Left hindlimb (tissue), 1 donor: ENCODE measurements around the gene TYW1.
"Not testable (repeated sequence)": the region's sequence is repeated elsewhere in the genome, so short reads cannot be mapped to it uniquely, and the experiment has no call there.

Source experiments
- DNase-seq: peaks from one replicate; pipeline ENCODE4 v3.0.0-alpha.2; 2018

Gene TYW1

DNA sequence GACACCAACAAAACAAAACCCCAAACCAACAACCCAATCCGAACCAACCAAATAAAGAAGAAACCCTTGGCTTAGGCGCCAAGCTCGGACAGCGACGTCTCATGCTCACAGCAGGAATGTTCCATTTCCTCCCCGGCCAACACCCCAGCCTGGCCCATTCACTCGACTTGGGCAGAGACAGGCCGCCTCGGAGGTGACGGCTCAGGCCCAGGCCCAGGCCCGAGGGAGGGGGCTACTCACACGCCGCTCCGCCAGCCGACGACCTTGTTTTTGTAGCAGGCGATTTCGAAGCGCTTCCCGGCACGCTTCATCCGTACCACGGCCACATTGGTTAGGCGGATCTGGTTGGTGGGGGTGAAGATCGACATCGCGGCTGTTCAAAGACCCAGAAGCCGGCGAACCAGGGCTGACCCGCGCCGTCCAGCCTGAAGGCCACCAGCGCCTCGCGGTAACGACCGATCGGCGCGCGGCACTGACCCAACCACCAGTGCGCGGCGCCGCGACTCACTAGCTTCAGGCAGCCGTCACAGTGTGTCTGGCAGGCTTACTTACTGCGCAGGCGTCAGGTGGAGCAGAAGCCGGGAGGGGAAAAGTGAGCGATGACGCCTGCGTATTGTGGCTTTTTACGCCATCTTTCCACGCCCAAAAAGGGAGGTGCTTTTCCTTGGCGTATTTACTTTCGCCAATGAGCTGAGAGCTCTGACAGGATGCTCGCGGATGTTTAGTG is 1.4 kb upstream of the TYW1 start, which contains the start of gene SBDS:
TSS of gene SBDS (minus strand) at position 537 of the 727 bp plus-strand sequence. CDS start at position 368, 169 bp downstream.
- DNase-seq, result peak; percentile 96

DNA sequence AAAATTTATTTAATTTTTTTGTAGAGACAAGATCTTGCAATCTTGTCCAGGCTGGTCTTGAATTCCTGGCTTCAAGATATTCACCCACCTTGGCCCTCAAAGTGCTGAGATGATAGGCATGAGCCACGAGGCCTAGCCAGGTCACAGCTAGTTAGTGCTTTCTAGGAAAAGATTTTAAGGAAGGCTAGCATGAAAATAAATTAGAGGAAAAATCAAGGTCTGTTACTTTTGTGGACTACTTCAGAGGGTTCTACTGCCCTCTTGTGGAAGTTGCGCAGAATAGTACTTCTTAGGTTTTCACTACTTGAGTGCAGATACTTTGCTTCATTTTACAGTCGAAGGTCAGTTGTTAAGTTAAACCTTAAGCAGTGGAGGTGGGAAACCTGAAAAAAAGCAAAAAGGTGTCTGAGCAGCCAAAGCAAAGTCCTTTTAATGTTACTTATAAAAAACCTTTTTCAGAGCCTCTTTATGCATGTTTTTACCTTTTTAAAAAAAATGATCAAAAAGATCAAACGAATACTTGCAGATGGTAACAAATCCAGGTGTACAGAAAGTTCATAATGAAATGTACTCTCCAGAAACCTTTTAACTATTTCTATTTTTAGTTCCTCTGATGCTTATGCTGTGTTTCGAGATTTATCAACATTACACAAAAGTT is 4.1 kb downstream of the TYW1 start:
- not testable (repeated sequence) for DNase-seq

DNA sequence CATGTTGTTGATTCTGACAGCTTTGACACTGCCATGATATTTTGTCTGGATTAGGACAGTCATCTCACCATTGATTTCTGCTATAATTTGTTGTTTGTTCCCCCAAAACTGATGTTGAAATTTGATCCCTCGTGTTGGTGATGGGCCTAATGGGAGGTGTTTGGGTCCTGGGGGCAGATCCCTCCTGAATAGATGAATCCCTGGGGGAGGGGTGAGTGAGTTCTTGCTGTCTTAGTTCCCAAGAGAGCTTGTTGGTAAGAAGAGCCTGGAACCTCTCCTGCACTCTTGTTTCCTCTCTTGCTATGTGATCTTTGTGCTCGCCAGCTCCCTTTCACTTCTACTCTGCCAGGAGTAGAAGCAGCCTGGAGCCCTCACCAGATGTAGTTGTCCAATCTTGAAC is 7.5 kb downstream of the TYW1 start:
- not testable (repeated sequence) for DNase-seq

DNA sequence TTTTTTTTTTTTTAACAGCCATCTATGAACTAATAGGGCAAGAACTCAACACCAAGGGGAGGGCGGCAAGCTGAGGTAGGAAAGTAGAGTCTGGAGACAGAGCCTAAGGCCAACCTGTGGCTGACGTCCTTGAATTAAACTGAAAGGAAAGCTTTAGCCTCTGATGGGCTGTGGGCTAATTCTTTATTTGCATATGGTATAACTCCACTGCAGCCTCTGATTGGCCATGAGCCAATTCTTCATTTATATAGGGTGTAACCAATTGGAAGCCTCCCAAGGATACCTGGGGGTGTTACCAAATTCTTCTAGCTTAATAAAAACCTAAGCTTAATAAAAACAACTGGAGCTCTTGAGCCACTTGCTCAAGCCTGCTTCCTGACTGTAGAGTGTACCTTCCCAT is 10.3 kb downstream of the TYW1 start:
- no peak for DNase-seq

DNA sequence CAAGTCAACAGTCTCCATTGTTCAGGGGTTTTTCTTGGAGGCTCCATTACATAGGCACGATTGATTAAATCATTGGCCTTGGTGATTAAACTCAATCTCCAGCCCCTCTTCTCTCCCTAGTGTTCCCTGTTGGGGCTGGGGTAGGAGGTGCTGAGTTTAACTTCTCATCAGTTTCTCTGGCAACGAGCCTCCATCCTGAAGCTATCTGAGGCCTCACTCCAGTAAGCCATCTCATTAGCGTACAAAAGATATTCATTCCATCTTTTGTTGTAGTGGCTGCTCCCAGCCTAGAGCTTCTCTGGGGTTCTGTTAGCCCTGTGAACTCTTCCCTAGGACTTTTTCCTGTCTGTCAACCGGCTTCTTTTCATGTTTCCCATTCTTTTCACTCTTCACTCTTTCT is 11.6 kb downstream of the TYW1 start:
- DNase-seq, result no peak

DNA sequence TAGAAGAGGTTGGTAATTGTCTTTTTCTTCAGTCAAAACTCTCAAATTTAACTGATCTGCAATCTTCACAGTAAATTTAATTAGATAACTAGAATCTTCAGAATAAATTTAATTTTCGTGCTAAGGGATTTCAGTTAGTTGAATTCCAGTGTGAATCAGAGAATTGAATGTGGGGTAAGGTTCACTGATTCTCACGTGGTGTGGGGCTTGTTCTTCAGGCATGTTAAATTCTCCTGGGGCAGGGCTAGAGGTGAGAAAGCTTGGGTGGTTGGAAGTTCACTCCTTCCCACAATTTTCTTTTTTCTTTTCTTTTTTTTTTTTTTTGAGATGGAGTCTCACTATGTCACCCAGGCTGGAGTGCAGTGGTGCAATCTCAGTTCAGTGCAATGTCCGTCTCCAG is 13.0 kb downstream of the TYW1 start:
- not testable (repeated sequence) for DNase-seq

DNA sequence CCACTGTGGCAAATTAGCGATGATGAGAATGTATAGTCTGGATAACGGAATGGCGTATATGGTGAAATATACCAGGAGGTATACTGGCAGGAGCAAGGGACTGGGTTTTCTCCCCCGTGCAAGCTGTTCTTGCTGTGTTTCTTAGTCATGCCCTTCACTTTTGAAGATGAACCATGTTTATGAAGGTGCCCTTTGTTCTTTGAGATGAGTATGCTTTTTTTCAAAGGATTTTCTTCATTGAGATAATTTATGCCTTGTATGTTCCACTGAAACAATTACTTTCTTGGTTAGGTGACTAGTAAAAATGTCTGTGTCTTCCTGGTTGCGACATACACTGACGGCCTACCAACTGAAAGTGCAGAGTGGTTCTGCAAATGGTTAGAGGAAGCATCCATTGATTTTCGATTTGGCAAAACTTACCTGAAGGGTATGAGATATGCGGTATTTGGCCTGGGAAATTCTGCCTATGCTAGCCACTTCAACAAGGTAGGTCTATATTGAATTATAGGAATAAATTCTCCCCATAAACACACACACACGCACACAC is 17.5 kb downstream of the TYW1 start:
- not testable (repeated sequence) for DNase-seq

DNA sequence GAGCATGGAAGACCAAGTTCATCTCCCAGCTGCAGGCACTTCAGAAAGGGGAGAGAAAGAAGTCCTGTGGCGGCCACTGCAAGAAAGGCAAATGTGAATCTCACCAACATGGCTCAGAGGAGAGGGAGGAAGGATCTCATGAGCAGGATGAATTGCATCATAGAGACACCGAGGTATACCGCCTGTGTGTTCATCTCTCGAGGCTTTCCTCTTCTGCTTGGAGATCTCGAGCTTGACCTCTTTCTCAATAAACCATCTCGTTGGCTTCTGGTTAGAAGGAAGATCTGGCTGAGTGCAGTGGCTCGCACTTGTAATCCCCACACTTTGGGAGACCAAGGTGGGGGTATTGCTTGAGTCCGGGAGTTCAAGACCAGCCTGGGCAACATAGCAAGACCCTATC is 21.3 kb downstream of the TYW1 start:
- not testable (repeated sequence) for DNase-seq

DNA sequence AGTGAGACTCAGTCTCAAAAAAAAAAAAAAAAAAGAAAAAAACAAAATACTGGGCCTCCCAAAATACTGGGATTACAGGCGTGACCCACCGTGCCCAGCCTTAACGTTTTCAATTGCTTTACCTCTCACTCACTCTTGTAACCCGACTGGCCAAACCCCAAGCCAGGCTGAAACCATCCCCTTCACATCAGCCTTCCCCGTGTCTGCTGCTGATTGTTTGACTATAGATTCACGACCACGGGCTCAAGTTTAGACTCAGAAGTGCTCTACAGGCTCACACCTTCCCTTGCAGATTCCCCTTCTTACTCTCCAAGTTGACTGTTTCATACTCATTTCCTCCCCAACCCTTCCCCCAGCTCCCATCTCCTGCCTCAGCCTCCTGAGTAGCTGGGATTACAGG is 22.3 kb downstream of the TYW1 start:
- DNase-seq, result no peak

DNA sequence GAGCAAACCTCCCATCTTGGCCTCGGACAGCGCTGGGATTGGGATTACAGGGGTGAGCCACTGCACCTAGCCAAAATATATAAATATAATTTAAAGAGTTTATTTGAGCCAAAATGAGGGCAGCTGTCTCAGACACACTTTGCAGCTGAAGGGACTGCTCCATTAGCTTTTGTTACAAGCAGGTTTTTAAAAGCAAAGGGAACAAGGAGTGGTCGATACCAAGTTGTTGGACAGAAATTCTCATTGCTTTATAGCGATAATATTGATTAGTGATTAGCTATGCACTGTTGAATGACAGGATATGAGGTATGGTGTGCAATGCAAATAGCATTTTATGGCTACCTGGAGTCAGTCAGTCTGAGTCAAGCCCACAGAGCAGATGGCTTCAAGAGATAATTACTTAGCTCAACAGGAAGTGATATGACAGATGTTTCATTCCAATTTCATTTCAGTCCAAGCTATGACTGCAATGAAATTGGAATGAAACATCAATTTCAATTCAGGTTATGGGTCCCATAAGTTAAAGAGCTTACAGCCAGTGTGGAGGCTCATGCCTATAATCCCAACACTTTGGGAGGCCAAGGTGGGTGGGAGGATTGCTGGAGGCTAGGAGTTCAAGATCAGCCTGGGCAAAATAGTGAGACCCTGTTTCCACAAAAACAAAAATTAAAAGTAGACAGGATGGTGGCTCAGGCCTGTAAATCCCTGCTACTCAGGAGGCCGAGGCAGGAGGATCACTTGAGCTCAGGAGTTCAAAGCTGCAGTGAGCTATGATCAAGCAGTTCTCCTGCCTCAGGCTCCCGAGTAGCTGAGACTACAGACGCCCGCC is 23.1 kb downstream of the TYW1 start:
- no peak for DNase-seq

DNA sequence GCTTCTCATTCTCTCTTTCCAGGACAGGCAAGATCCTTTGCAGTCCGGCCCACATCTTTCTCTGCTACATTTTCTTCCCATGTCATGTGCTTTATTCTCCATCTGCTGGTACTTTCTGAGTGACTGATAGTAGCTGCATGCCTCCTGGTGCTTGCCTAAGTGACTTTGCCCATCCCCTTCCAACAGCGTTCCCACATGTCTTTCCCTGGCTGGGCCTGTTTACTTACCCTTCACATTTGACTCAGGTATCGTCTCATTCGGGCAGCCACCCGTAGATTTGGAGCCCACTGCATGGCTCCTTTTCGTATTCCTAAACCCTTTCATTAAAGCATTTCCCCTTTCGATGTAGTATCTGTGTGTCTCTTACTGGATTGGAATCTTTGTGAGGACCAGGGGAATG is 24.6 kb downstream of the TYW1 start:
- DNase-seq, result no peak

DNA sequence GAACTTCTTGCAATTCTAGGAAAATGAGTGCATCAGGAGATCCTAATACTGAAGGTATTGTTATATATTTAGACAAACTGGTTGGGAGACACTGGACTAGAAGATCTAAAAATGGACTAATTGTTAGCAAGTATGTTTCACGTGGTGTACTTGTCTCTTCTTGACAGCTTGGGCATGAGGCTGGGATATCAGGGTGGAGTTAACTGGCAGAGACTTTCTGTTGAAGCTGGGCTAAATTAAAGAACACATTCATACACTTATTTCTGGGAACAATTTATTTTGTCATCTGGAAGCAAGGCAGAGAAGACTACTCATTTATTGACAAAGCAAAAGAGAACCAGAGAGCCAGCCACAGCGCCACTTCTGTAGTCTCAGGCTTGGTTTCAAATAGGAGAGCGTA is 25.9 kb downstream of the TYW1 start:
- no peak for DNase-seq

DNA sequence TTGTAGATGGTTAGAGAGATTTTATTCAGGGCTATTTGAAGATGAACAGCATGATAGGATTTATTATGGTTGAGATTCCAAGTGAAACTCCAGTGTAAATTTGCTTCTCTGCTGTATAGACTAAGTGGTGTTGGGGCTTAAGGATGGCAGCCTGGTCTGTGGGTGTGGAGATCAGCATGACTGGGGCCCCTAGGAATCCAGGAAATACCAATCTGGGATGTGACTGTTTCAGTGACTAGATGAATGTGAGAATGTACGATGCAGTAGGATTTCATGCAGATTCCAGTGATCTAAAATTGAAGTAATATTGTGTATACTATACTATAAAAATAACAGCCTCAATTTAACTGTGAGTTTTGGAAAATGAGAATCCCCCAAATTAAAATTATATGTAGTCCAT is 28.8 kb downstream of the TYW1 start:
- not testable (repeated sequence) for DNase-seq

DNA sequence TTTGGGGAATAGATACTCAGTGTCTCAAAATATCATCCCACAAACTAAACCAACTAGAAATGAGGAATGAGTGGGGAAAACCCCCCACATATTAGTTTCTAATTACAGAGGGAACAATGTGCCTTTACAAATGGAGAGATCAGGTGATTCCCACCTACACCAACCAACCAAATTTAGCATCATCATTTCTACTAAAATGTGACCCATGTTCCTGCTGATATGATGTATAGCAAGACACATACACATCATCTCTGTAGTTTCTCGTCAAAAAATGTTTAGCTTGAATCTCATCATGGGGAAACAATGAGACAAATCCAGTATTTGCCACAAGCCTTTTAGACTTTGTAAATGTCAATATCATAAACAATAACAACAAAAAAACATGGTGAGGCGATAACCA is 35.1 kb downstream of the TYW1 start:
- DNase-seq, result not testable (repeated sequence)

DNA sequence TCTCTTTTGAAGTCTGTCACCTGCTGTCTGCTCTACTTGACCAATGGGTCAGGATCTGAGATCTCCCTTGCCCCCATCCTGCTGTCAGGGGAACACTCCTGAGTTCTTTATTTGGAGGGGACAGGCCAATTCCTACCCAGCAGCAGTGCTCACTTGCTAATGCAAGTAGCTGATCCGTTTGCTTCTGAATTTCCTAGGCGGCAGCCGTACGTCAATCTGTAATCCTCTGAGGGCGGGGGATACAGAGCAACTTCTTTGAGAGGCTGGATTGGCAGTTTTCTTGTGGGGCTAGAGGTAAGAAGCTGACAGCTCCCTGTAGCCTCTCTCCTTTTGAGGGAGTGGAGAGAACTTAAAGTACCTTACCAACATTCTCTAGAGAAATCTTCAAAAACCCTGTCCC is 36.6 kb downstream of the TYW1 start:
- no peak for DNase-seq

DNA sequence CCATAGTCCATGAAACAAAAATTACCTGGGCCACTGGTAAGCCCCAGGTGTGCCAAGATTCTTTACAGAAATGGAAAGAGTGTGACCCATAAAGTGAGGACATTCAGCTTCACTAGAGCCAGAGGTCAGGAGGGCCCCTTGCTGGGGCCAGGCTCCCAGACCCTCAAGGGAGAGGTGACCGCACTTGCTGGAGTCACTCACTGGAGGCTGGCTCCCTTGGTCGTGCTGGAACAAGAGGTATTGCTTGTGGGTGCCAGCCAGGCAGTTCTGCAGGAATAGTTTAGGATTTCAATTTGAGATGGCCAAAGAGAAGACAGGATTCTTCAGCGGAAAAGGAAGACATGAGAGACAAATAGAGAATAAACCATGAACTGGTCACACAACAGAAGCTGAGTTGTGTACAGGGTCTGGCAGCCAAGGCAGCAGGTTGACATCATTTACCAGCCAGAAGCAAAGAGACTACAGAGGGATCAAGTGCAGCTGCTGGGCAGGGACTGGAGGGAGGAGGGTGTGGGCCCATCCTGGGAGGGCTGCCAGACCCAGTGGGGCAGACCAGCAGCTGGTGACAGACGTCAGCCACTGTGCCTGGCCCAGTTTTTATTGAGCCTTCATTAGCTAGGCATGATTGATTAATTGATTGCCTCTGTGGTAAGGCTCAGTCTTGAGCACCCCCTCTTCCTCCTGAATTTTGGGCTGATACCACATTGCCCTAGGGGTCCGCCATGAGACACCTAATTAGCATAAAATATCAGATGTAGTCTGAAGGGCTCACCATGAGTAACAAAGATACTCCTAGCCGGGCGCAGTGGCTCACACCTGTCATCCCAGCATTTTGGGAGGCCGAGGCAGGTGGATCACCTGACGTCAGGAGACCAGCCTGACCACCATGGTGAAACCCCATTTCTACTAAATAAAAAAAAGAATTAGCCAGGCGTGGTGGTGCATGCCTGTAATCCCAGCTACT is 40.1 kb downstream of the TYW1 start:
- DNase-seq, result peak; percentile 44

DNA sequence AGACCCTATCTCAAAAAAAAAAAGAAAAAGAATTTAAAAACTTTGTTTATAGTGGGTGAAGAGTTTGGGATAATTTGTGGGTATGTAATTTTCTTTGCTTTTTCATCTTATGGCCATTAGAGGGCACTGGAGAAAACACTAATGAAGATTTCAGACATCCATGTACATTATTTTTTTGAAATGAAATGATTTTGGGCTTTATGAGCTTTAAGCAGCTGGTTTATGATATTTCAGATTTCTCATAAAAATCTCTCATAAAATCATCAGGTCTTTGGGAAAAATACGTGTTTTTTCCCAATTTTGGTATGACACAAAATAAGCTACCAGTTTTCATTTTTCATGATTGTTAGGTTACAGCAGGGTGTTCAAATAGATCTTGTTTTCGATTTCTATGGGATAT is 44.2 kb downstream of the TYW1 start:
- DNase-seq, result not testable (repeated sequence)

DNA sequence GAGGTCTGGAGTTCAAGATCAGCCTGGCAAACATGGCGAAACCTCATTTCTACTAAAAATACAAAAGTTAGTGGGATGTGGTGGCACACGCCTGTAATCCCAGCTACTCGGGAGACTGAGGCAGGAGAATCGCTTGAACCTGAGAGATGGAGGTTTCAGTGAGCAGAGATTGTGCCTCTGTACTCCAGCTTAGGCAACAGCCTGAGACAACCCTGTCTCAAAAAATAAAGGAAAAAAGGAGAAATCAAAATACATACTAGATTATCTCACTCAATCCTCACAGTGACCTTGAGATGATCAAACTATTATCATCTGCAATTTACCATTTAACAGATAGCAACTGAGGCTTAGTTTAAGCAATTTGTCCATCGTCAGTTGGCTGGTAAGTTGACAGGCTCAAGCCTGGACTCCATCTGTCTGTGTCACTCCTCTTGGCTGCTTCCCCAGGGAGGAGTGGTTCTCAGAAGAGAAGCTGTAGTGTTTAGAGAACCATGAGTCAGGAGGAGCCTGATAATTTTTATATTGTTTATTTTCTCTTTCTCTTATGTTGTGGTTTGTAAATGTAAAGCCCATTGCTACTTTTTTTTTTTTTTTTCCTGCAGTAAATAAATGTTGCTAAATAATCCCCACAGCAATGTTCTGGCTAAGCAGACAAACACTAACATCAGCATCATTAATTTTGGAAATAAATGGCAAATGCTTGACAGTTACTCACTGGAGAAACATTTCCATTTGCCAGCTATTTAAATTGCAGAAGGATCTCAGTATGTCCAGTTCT is 46.3 kb downstream of the TYW1 start:
- DNase-seq, result peak; percentile 58

DNA sequence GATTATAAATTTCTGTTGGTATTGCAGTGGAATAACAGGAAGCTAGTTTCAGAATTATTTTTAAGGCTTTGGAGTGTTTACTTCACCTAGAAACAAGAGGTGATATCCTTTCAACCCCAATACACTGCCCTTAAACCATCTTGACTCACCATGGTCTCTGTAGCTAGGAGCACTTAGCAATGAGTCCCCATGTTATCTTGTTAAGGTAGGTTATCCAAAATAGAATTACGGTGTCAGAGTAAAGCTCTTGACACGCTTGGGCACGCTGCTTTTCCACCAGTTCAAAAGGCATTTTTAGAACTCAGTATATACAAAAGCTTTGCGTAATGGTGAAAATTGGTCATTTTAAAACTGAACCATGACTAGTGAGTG is 46.9 kb downstream of the TYW1 start:
- not testable (repeated sequence) for DNase-seq

DNA sequence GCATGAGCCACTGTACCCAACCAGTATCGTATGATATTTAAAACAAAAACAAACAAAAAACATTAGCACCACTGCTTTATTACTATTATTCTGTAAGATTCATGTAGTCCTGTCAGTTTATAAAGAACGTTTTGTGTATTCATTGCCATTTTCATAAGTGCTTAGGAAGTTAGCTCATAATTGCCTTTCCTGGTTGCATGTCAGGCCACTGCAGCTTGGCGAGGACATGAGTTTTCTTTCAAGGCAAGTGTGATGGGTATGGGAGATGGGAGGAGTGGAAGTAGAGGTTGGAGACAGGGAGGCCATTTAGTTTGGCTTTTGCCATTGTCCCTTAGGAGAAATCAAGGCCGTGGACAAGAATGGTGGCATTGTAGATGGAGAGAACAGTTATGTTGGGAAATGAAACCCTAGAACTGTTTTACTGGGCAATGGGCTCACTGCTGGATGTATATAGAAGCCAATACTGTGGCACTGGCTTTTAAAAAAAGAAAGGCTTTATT is 48.9 kb downstream of the TYW1 start:
- no peak for DNase-seq

DNA sequence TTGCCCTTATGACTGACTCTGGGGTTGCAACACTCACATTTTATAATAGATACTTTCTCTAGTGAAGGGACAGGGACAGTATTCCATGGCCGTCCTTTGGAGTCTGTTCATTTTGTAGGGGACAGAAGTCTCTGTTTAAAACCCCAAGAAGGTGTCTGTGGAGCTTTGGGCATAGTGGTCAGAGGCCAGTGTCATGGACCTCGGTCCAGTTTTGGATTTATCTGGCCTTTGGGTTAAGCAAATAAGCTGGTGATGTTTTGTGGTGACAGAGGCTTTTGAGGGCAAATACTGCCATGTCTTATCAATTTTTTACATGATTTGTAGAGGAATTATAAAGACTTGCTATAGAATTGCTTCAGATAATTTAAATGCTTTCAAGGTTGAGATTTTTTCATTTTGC is 50.2 kb downstream of the TYW1 start:
- not testable (repeated sequence) for DNase-seq
